NCI-H2196 (cell line): ENCODE measurements around the gene FOXD4L1.
"Not testable (repeated sequence)": the region's sequence is repeated elsewhere in the genome, so short reads cannot be mapped to it uniquely, and the experiment has no call there.

ENCODE experiments used
- DNase-seq: peaks from one replicate; lab custom pipeline; 2025; ENCODE audit not compliant: unreplicated experiment; lab: John Stamatoyannopoulos, UW

The FOXD4L1 gene

GRCh38 chr2:113498365-113498764 lies at the start of gene FOXD4L1:
Gene FOXD4L1, plus strand, starts transcription at chr2:113498665. Its CDS starts 592 bp downstream, at chr2:113499257.
- not testable (repeated sequence) for DNase-seq

DNA sequence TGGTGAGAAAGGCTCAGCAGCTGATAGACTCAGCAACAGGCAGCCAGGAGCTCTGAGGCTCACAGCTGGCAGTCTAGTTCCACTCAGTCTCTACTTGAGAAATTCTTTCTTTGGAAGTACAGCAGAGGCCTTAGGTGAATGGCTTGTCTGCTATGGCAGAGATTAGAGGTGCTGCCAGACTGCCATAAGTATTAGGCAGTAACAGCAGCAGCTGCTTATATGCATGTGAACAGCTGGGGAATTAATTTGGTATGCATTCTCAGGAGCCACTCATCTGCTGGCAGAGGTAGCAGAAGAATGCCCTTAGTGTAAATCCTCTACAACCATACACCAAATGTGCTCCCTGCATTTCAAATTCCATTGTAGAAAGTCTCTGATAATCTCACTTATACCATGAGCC lies 32.7 kb upstream of the FOXD4L1 start:
- not testable (repeated sequence) for DNase-seq

- DNase-seq, result not testable (repeated sequence)
These were observed 21.6 kb upstream of the FOXD4L1 start for GRCh38 chr2:113476688-113477368.

DNA sequence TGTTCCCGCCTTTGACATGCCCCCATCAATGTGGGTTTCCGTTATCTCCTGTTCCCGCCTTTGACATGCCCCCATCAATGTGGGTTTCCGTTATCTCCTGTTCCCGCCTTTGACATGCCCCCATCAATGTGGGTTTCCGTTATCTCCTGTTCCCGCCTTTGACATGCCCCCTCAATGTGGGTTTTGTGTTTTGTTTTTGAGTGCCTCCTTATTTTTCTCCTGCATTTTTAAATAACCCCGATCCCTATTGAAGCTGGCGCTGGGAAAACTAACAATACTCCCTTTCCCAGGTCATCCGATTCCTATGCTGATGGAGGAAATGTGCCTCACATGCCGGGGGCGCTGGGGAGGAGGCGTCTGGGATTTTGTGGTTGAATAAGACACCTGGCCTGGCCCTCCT lies 1.9 kb upstream of the FOXD4L1 start:
- not testable (repeated sequence) for DNase-seq

GRCh38 chr2:113499019-113499885 lies 787 bp downstream of the FOXD4L1 start:
- not testable (repeated sequence) for DNase-seq

DNA sequence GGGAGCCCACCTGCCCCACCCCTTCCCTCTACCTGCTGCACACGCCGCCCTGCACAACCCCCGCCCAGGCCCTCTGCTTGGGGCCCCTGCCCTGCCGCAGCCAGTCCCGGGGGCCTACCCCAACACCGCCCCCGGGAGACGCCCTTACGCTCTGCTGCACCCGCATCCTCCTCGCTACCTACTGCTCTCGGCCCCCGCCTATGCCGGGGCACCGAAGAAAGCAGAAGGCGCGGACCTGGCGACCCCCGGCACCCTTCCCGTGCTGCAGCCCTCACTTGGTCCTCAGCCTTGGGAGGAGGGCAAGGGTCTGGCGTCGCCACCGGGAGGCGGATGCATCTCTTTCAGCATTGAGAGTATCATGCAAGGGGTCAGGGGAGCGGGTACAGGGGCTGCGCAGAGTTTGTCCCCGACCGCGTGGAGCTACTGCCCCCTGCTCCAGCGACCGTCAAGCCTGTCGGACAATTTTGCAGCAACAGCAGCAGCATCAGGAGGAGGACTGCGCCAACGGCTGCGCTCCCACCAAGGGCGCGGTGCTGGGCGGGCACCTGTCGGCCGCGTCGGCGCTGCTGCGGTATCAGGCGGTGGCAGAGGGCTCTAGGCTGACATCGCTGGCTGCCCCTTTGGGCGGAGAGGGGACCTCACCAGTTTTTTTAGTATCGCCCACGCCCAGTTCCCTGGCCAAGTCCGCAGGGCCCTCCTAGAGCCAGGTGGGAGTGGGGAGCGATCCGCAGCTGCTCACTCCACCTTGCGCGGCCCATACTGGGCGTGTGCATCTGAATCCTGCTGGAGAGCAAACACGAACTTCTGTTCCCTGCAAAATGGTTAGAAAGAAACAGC lies 1.6 kb downstream of the FOXD4L1 start:
- not testable (repeated sequence) for DNase-seq

GRCh38 chr2:113500723-113501038 lies 2.2 kb downstream of the FOXD4L1 start:
- not testable (repeated sequence) for DNase-seq

- DNase-seq, result not testable (repeated sequence)
These were observed 4.0 kb downstream of the FOXD4L1 start for GRCh38 chr2:113502216-113503093.

DNA sequence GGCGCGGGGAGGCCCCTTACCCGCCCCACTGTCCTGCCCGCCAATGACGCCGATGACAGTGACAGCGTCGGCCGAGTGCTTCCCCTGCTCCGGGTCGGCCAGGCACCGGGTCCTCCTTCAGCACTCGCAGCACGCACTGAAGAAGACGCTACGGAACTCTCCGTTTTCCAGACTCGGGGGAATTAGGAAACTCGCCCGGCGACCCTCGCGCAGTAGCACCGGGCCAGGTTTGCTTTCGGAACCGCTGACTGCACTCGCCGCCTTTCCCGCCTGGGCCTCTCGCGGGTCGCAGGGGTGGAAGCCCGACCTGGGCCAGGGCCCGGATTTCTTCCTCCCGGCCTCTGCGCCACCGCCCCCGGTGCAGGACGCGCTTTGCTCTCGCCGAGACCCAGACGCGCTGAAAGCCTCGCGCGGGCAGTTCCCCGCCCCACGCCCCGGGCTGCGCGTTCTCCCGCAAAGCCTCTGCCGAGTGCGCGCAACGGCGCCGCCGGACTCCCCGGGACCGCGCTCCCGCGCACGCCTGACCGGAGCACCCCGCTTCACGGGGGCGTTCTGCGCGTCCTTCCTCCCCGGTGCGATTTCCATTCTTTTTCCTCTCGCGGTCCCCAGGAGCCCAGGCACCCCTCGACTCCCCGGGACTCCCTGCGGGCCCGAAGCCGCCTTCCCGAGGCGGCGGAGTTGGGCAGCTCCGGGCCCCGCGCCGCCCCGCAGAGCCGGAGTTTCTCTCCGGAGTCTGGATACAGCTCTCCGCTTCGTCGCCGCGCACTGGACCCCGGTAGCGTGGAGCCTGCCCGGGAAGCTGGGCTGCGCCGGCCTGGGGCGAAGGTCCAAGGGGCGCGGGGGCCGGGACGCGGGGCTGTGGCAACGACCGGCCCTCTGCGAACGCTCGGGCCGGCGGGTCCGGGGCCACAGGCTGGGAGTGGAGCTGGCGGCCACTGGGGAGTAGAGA lies 4.9 kb downstream of the FOXD4L1 start:
- DNase-seq, result not testable (repeated sequence)

GRCh38 chr2:113504081-113504480 lies 5.6 kb downstream of the FOXD4L1 start:
- DNase-seq, result not testable (repeated sequence)

DNA sequence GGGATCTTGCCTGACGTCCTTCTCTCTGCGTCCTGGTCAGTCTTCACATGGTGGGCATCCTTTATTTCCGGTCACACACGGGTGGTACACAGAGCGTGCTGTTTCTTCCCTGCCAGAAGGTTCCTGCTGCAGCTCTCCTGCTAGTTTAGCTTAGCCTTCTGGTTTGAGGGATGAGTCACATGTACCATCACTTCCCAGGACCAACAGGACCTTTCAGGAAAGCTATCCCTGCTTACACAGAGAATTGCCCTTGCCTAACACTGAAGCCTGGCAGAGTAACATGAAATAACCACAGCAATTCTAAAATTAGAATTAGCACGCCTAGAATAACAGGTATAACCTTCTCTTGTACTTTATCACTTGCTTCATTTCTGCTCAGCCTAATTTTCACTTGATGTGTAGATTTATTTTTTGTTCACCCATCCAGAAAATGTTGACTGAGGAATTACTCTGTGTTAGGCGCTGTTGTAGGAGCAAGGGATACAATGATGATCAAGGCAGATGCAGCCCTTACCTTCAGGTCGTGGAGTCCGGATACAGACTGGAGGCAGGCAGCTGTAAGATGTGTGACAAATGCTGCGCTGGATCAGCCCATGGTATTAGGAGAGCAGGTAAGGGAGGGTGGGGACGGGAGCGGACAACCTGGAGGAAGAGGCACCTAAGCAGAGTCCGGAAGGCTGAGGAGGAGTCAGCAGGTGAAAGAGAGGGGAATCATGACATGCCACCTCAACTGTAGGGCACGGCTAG lies 9.1 kb downstream of the FOXD4L1 start:
- DNase-seq, result not testable (repeated sequence)

DNA sequence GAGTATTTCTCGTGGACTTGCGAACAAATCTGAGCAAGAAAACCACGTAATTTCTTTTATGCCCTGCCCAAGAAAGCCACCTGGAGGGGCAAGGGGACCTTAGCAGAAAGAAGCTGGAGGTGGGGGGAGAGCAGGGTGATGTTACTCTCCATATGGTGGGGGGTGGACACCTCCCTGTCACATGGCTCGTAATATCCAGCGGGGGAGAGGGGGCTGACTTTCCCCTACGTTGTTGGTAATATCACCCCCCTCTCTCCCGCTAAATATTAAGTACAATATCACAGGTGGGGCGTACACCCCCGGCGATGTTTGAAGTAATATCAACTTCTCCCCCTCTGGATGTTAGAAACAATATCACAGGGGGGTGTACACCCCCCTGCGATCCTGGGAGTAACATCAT lies 9.7 kb downstream of the FOXD4L1 start:
- not testable (repeated sequence) for DNase-seq

DNA sequence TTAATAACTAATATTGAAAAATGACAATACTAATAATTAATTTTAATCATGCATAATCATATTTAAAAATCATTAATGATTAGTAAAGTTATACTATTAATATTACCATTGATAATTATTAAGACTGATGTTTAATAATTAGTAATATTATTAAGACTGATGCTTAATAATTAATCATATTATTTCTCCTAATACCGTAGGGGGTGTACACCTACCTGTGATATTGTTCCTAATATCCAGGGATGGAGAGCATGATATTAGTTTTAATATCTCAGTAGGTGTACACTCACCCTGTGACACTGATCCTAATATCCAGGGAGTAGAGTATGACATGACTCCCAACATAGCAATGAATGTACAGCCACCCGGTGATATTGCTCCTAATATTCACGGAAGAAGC lies 12.4 kb downstream of the FOXD4L1 start:
- not testable (repeated sequence) for DNase-seq

DNA sequence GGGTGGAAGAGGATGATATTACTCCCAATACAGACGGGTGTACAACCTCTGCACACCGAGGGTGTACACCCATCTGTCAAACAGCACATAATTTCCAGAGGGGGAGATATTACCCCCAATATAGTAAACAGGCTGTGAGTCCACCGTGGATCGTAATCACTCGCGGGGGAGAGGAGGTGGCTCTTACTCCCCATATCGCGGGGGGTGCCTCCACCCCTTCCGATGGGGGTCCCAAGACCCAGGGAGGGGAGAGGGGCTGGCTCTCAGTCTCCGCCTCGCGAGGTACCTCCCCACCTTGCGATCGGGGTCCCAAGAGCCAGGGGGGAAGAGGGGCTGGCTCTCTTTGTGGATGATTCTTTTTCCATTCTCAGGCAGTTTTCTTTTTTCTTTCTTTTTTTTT lies 13.4 kb downstream of the FOXD4L1 start:
- DNase-seq, result not testable (repeated sequence)

DNA sequence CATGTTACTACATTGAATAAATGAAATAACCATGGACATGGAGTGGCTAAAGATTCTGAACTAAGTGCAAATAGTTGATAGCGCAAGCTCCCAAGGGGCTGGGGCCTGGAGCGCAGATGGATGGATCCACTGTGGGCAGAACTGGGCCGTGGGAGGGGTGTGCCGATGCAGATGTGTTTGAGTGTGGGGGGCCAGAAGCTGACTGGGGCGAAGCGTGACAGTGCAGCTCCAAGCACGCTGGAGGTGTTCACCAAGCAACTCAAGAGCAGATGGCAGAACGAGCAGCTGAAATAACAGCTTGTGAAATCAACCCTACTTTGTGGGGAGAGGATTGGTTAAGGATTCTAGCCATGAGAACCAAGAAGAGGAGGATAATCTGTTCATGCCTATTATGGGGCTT lies 17.0 kb downstream of the FOXD4L1 start:
- DNase-seq, result not testable (repeated sequence)

DNA sequence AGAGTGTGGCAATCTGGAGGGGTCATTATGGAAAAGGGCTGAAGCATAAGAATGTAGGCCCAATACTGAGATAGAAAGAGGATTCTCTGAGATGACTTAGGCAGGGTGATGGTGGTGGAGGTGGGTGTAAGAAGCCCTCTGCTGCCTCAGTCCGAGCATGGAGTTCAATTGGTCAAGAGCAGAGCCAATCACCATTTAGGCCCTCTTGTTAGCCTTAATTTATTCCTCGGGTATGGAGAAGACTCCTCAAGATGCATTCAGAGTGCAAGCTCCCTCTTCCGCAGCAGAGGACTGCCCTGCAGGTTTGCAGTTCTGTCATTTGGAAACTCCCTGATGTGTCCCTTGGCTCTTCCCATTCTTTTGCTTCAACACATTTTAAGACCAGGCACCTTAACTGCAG lies 17.5 kb downstream of the FOXD4L1 start:
- DNase-seq, result not testable (repeated sequence)

DNA sequence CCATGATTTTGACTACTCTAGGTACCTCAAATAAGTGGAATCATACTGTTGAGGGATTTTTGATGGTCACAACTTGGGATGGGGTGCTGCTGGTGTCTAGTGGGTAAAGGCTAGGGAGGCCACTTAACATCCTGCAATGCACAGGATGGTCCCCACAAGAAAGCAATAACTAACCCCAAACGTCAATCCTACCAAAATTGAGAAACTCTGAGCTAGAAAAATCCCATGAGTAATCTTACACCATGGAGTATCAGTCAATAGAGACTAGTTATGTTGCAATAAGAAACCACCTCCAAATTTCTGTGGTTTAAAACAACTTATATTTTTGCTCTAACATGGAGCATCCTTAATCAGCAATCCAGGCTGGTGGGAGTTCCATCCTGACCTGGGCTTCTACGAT lies 18.6 kb downstream of the FOXD4L1 start:
- not testable (repeated sequence) for DNase-seq

DNA sequence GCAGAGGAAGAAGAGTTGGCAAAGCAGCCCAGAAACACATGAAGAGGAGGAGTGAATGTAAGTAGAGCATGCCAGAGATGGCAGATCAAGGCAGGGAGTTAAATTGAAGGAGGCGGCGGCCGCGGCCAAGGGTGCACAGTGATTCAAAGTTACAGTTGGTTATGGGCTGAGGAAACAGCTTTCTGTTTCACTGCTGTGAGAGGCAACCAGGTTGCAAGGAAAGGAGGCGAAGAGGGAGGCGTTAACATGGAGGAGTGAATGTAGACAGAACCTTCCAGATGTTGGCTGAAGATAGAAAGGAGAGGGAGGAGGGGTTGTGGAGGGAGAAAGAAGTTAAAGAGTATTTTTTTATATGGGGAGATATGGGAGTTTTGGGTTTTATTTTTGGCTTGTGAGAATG lies 22.4 kb downstream of the FOXD4L1 start:
- not testable (repeated sequence) for DNase-seq
